WTC11 (cell line): ENCODE data around the gene GP9.

ENCODE experiments used
- ESRRA ChIP-seq: sonication (generic); formaldehyde crosslinking; IDR thresholded peaks from 2 replicates; pipeline ENCODE4 v1.8.1; 2022; ENCODE audit warnings: mild to moderate bottlenecking, missing genetic modification reagents, borderline replicate concordance
- SMAD3 ChIP-seq: sonication (generic); formaldehyde crosslinking; IDR thresholded peaks from 2 replicates; pipeline ENCODE4 v1.8.0; 2022; ENCODE audit warnings: missing genetic modification reagents, mild to moderate bottlenecking, borderline replicate concordance
- TF ChIP-seq, protein P1 (sequence below): sonication (generic); formaldehyde crosslinking; IDR thresholded peaks from 2 replicates; pipeline ENCODE4 v1.8.0; 2022; ENCODE audit warnings: missing genetic modification reagents
- TF ChIP-seq, protein P2 (sequence below): sonication (generic); formaldehyde crosslinking; IDR thresholded peaks from 2 replicates; pipeline ENCODE4 v1.8.0; 2022; ENCODE audit warnings: mild to moderate bottlenecking, missing genetic modification reagents
- TF ChIP-seq, protein P3 (sequence below): sonication (generic); formaldehyde crosslinking; IDR thresholded peaks from 2 replicates; pipeline ENCODE4 v1.8.1; 2022; ENCODE audit warnings: low read depth, missing genetic modification reagents, borderline replicate concordance
- TF ChIP-seq, protein P4 (sequence below): fragments of 200-600 bp; IDR thresholded peaks from 2 replicates; pipeline ENCODE4 v1.8.0; 2022; ENCODE audit warnings: antibody characterized with exemption
- TF ChIP-seq, protein P5 (sequence below): sonication (generic); formaldehyde crosslinking; IDR thresholded peaks from 2 replicates; pipeline ENCODE4 v1.8.0; 2022; ENCODE audit warnings: mild to moderate bottlenecking, missing genetic modification reagents
- TF ChIP-seq, protein P6 (sequence below): fragments of 250-450 bp; sonication (Bioruptor Pico); IDR thresholded peaks from 2 replicates; pipeline ENCODE4 v1.9.0; 2021; ENCODE audit warnings: moderate library complexity, mild to moderate bottlenecking, inconsistent platforms, borderline replicate concordance

DNA sequence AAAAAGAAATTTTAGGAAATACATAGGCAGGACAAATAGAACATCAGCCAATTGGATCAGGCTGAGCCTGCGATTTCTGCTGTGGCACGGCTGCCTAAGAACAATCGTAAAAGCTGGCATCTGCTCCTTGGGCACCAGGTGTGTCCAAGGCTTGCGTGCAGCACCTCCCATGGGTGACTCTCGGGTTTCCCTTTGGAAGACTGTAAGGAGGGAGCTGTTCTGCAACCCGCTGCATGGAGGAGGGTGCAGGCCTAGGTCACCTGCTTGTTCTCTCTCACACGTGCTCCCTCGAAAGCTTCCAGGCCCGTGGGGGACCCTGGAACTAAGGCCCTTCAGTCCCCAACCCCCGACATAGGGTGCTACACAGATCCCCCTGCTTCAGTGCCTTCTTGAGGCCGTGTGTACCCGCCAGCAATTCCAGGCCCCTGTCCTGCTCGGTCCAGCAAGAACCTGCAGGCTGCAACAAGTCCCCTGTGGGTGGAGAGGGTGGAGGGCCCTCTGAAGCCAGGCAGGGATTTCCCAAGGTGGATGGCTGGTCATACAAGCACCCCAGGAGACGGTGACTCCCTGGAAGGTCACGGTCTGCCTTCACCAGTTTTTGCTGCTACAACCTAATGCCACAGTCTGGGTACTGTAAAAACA, 3.4 kb downstream of the GP9 start:
- TF ChIP-seq, protein P1, sequence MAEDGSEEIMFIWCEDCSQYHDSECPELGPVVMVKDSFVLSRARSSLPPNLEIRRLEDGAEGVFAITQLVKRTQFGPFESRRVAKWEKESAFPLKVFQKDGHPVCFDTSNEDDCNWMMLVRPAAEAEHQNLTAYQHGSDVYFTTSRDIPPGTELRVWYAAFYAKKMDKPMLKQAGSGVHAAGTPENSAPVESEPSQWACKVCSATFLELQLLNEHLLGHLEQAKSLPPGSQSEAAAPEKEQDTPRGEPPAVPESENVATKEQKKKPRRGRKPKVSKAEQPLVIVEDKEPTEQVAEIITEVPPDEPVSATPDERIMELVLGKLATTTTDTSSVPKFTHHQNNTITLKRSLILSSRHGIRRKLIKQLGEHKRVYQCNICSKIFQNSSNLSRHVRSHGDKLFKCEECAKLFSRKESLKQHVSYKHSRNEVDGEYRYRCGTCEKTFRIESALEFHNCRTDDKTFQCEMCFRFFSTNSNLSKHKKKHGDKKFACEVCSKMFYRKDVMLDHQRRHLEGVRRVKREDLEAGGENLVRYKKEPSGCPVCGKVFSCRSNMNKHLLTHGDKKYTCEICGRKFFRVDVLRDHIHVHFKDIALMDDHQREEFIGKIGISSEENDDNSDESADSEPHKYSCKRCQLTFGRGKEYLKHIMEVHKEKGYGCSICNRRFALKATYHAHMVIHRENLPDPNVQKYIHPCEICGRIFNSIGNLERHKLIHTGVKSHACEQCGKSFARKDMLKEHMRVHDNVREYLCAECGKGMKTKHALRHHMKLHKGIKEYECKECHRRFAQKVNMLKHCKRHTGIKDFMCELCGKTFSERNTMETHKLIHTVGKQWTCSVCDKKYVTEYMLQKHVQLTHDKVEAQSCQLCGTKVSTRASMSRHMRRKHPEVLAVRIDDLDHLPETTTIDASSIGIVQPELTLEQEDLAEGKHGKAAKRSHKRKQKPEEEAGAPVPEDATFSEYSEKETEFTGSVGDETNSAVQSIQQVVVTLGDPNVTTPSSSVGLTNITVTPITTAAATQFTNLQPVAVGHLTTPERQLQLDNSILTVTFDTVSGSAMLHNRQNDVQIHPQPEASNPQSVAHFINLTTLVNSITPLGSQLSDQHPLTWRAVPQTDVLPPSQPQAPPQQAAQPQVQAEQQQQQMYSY (CRISPR knock-in tag) = no peak
- TF ChIP-seq SMAD3 (CRISPR knock-in tag) = no peak
- TF ChIP-seq, protein P2, sequence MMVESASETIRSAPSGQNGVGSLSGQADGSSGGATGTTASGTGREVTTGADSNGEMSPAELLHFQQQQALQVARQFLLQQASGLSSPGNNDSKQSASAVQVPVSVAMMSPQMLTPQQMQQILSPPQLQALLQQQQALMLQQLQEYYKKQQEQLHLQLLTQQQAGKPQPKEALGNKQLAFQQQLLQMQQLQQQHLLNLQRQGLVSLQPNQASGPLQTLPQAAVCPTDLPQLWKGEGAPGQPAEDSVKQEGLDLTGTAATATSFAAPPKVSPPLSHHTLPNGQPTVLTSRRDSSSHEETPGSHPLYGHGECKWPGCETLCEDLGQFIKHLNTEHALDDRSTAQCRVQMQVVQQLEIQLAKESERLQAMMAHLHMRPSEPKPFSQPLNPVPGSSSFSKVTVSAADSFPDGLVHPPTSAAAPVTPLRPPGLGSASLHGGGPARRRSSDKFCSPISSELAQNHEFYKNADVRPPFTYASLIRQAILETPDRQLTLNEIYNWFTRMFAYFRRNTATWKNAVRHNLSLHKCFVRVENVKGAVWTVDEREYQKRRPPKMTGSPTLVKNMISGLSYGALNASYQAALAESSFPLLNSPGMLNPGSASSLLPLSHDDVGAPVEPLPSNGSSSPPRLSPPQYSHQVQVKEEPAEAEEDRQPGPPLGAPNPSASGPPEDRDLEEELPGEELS (CRISPR knock-in tag) = no peak
- TF ChIP-seq ESRRA = no peak
- TF ChIP-seq, protein P3, sequence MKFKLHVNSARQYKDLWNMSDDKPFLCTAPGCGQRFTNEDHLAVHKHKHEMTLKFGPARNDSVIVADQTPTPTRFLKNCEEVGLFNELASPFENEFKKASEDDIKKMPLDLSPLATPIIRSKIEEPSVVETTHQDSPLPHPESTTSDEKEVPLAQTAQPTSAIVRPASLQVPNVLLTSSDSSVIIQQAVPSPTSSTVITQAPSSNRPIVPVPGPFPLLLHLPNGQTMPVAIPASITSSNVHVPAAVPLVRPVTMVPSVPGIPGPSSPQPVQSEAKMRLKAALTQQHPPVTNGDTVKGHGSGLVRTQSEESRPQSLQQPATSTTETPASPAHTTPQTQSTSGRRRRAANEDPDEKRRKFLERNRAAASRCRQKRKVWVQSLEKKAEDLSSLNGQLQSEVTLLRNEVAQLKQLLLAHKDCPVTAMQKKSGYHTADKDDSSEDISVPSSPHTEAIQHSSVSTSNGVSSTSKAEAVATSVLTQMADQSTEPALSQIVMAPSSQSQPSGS = no peak
- TF ChIP-seq, protein P4, sequence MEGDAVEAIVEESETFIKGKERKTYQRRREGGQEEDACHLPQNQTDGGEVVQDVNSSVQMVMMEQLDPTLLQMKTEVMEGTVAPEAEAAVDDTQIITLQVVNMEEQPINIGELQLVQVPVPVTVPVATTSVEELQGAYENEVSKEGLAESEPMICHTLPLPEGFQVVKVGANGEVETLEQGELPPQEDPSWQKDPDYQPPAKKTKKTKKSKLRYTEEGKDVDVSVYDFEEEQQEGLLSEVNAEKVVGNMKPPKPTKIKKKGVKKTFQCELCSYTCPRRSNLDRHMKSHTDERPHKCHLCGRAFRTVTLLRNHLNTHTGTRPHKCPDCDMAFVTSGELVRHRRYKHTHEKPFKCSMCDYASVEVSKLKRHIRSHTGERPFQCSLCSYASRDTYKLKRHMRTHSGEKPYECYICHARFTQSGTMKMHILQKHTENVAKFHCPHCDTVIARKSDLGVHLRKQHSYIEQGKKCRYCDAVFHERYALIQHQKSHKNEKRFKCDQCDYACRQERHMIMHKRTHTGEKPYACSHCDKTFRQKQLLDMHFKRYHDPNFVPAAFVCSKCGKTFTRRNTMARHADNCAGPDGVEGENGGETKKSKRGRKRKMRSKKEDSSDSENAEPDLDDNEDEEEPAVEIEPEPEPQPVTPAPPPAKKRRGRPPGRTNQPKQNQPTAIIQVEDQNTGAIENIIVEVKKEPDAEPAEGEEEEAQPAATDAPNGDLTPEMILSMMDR = no peak
- TF ChIP-seq, protein P5, sequence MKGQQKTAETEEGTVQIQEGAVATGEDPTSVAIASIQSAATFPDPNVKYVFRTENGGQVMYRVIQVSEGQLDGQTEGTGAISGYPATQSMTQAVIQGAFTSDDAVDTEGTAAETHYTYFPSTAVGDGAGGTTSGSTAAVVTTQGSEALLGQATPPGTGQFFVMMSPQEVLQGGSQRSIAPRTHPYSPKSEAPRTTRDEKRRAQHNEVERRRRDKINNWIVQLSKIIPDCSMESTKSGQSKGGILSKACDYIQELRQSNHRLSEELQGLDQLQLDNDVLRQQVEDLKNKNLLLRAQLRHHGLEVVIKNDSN (CRISPR knock-in tag) = no peak
- TF ChIP-seq, protein P6, sequence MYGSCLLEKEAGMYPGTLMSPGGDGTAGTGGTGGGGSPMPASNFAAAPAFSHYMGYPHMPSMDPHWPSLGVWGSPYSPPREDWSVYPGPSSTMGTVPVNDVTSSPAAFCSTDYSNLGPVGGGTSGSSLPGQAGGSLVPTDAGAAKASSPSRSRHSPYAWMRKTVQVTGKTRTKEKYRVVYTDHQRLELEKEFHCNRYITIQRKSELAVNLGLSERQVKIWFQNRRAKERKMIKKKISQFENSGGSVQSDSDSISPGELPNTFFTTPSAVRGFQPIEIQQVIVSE (CRISPR knock-in tag) = no peak
